HG02588 (cell line): Measurements from ENCODE around the gene CBR1.
A peak's percentile ranks its signal among the peaks of the same experiment; 100 is the strongest.
"Not testable (repeated sequence)": the region's sequence is repeated elsewhere in the genome, so short reads cannot be mapped to it uniquely, and the experiment has no call there.

Experiments
- ATAC-seq: cut with Tn5 transposase; IDR thresholded peaks from one replicate; pipeline ENCODE4 v1.9.1; 2021; ENCODE audit warnings: mild to moderate bottlenecking, moderate library complexity; ENCODE audit not compliant: unreplicated experiment

The CBR1 gene

DNA sequence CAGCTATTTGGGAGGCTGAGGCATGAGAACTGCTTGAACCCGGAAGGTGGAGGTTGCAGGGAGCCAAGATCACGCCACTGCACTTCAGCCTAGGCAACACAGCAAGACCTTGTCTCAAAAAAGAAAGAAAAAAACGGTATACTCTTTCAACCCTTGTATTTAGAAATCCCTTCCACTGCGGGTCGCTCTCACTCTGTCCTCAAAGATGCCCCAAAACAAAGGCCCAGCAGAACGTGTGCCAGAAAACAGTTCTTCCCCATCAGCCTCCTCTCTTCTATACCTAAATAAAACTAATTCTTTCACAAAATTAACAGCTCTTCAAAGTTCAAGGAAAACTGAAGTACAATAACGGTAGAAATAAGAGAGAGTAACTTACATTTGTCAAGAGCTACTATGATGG is 22.7 kb upstream of the CBR1 start:
- ATAC-seq = no peak

DNA sequence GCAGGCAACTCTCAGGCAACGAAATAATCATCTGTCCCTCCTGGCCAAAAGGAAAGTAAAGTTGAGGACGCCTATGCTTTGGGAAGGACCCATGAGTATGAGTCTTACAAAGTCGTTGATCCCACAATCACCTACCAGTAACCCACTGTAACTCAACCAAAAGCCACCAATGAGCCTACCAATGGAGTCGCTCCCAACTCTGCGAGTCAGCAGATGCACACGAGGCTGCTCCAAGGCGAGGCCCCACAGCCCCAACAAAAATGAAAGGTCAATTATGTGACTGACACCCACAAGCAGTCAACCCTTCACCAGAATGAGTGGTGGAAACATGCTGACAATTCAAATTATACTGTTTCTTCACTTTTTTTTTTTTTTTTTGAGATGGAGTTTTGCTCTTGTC is 21.5 kb upstream of the CBR1 start:
- no peak for ATAC-seq

DNA sequence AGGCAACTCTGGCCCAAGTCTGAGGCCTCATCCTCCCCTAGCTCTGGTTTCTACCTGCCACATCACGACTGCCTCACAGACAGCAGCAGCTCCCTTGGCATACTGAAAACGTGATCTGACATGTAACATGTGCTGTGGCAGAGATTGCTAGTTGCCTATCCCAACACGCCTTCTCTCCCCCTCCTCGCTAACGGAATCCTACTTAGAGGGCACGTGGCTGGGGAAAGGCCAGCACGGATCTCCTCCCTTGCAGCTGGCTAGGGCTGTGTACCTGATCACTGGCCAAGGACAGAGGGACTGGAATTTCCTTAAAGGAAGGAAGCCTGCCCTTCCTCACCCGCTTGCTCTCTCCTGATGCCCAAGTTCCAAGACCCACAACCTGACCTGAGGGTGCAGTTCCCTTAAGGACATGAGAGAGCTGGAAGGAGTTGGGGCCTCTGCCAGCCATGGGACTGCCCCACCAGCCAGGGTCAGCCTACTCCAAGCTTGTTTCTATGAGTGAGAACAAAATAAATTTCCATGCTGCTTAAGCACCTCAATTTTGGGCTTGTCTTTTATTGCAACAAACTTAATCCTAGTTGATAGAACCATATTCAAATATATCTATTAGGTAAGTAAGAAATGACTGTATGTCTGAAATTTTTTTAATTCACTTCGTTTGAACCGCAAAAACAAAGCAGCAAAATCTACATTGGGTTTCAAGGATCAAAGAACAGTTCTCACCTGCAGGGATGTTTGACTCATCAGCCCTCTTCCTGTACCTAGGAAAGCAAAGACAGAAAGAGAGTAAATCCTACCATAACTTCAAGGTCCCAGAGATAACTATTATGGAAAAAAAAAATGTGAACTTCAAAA is 16.7 kb upstream of the CBR1 start:
- ATAC-seq = no peak

DNA sequence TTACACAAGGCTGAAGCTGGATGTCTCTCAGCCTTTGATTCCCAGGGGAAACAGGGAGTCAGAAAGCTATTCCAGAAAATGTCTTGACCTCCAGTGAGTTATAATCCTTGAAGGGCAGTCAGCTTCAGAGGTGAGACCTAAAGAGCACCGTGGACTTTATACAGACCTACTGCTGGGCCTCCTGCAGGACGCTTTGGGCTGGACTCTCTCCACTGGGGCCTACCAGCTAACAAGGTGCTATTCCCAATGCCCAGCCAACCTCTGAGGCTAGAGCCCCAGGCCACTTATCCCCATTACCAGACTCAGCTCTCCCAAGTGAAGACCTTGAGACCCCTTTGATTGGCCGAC is 16.1 kb upstream of the CBR1 start:
- ATAC-seq = no peak

DNA sequence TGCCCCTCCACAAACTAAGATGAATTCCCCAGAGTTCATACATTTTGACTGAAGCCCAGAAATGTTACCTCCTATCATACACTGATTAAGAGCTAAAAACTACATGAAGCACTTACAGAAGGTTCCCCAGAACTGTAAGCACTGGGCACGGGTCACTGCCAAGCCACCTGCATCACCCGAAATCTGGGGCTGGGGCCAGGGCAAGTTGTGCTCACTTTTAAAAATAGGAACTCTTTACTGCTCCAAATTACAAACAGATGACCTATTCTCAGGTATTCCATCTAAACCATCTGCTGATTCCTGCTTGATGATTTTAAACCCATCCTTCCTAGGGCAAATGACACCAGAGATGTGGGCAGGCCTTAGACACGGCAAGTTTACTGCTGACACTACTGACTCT is 14.3 kb upstream of the CBR1 start:
- no peak for ATAC-seq

DNA sequence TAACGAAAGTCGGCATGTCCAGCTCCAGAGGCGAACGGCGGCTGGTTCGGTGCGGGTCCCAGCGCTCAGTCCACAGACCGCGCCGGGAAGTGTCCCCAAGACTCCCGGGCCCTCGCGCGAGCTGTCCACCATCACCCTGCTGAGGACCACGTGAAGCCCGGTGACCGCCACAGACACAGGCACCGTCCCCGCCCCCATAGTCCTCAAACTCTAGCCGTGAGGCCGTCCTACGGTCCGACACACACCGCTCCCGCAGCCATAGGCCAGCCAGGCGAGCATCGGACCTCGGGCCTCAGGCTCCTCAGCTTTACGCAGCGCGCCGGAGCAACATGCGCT is 10.0 kb upstream of the CBR1 start:
- ATAC-seq = peak; percentile 48

DNA sequence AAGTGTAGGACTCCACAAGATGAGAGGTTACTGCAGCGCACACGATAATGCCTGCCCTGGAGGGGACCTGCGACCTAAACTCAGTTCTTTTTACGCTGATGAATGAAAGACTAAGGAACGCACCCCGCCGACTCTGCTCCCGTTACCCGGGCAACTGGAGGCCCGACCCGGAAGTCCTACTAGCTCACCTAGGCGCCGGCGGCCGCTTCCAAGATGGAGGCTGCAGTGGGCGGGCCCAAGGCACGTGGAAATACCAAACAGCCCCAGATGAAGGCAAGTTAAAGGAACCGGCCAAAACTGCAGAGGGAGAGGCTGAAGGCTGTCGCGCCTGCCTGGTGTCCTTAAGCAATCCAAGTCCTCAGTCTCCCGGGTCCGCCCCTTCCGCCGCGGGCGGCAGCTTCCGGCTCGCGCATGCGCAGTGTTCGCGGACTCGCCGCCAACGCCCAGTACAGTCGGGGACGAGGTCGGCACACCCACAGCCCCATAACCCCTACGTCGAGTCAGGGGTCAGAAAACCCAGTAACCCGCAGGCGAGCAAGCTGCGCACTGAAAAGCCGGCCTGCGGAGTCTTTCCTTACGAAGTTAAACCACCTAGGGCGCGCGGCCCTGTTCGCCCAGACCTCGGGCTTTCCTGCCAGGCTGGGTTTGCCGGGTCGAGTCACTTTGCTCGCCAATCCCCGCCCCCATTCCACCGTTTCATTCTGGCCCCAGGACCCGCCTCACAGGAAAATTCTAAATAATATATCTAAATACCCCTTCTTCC is 9.5 kb upstream of the CBR1 start, which contains the start of gene SETD4:
Gene SETD4, minus strand, starts transcription at position 368 of the 763 bp plus-strand sequence. CDS start 1,638 bp downstream, outside the sequence.
- peak; percentile 87 for ATAC-seq

DNA sequence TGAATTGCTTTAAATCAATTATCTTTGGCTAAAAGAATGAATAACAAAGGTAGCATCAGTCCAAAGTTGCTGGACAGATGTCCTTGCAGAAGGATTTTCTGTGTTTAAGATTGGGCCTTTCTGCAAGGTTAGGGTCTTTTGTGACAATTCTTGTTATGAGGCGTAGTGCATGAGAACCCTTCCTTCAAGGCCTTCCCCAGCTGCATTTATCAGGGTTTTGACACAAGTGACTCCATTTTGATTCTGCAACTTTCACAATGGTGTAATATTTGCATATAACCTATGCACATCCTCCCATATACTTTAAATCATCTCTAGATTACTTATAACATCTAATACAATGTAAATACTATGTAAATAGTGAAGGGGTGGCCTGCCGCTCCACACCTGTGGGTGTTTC is 8.4 kb upstream of the CBR1 start:
- no peak for ATAC-seq

DNA sequence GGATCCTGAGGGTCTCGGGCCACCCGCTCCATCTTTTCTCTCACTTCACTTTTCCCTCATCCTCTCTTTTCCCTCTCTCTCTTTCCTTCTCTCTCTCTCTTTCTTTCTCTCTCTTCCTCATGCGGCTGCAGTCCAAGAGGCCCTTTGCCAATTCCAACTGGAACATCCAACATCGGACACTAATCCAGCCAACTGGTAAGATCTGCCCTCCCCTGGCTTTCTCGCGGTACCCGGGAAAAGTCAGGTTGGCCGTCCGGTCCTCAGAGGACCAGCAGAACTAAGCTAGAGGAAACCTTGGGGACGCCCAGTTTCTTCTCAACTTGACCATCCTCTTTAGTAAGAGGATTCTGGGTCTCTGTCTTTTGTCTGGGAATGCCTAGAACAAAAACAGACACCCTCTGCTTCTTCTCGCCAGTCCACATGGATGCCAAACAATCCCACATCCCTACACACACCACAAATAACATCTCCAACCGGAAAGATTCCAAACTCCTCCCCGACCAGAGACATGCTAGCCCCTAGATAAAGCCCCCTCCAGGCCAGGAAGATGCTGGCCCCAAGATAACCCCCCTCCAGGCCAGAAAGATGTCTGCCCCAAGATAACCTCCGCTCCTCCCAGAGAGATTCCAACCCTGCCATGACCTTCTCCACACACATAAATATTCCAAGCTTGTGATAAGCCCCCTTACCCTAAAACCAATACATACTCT is 6.3 kb upstream of the CBR1 start:
- ATAC-seq = no peak

DNA sequence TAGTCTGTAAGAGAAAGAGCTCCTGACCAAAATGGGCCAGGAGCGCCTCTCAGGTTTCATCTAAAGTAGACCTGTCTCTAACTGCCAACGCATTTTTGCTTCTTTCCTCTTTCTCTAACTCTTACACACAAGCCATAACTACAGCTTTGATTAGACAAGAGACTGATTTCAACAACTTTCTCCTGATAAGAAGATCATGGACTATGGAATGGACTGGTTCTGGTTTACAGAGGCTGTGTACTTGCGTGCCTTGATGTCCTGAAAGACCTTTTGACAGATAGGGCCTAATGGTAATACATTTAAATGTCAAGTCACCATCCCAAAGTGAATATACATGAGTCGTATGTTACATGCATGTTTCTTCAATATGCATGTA is 5.8 kb upstream of the CBR1 start:
- no peak for ATAC-seq

DNA sequence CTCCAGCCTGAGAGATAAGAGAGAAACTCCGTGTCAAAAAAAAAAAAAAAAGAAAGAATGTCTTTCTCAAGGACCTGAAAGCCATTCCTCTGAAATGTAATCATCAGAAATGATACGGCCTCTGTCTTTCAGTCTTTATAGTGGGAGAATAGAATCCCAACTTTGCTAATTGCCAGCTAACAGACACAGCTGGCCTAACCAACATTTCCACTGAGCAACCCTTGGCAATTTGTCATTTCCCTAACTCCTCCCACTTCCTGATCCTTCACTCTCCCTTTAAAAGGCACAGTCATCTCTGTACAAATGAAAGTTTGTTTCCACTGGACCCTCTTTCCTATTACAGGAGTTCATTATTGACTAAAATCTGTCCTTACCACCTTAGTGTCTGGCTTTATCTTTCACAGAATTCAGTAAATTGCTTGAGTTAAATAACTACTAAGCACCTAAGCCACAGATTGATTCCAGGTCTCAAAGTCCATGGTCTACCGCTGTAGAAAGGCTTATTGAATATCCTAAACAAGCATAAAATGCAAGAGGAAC is 4.3 kb upstream of the CBR1 start:
- no peak for ATAC-seq

DNA sequence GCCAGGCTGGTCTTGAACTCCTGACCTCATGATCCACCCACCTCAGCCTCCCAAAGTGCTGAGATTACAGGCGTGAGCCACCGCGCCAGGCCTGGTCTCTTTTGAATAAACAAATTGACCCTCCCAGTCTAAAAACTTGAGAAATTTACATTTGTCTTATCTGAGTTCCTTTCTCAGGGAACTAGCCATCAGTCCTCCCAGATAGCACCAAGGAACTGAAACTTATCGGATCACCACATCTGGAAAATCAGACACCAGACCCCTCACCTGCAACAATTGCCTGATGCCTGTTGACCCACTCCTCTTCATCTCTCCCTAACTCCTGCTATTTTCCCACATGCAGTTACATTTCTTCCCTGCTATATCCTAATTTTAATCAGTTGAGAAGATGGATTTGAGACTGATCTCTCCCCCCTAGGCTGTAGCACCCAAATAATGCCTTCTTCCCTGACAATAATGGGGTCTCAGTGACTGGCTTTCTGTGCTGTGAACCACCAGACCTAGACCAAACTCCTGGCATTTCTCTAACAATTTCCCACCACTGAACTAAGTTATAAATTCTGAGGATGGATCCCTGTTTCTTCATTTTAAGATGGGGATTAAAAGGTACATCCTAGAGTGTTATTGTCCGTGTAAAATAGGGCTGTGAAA is 951 bp upstream of the CBR1 start:
- ATAC-seq = no peak

DNA sequence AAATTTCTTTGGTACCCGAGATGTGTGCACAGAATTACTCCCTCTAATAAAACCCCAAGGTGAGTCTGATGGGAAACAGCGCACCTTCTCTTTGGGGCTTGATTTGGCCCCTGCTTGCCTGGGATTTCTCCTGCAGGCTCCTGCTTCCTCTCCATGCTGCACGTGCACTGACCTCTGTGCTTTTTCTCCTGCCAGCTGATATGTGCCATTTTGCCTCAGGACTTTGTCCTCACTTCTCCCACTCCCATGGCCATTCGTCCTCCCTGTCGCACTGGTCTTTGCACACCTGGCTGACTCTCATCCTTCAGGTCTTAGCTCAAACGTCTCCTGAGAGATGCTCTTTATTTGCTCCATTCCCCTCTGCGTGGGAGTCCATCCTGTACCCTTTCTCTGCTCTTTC is 1.2 kb downstream of the CBR1 start:
- ATAC-seq = no peak

DNA sequence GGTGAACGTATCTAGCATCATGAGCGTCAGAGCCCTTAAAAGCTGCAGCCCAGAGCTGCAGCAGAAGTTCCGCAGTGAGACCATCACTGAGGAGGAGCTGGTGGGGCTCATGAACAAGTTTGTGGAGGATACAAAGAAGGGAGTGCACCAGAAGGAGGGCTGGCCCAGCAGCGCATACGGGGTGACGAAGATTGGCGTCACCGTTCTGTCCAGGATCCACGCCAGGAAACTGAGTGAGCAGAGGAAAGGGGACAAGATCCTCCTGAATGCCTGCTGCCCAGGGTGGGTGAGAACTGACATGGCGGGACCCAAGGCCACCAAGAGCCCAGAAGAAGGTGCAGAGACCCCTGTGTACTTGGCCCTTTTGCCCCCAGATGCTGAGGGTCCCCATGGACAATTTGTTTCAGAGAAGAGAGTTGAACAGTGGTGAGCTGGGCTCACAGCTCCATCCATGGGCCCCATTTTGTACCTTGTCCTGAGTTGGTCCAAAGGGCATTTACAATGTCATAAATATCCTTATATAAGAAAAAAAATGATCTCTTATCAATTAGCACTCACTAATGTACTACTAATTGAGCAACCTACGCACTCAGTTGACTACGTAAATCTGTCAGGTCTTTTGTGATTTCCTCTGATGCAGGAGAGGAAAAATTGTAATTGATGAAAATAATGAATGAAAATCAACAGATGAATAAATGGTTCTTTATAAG is 2.8 kb downstream of the CBR1 start:
- ATAC-seq = no peak

DNA sequence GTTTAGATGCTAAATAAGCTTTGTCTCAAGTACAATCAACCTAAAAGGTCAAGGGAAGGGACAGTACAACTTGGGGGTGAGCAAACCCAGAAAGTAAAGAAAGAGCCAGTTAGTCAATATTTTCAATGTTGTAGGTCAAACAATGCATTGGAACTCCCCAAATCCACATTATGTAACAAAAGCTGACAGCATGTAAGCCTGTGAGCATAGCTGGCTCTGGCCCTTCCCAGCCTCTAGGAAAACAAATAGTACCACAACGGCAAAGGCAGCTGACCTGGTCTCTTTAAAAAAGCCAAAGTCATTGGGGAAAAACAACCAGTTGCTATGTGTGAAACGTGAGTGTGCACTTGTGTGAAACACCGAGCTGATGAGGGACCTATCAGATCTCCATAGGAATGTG is 3.4 kb downstream of the CBR1 start:
- ATAC-seq = no peak

DNA sequence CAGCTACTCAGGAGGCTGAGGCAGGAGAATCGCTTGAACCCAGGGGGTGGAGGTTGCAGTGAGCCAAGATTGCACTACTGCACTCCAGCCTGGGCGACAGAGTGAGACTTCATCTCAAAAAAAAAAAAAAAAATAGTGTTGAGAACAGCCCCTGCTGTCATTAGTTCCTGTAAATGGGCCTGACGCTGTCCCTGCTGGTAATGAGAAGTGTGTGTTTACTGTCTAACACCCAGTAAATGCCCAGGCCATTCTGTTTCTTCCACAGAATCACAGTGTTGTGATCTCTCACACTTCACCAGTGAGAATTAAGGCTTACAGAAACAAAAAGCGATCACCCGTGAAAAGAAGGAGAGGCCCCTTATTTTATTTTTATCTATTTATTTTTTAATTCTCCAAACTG is 4.1 kb downstream of the CBR1 start:
- not testable (repeated sequence) for ATAC-seq

DNA sequence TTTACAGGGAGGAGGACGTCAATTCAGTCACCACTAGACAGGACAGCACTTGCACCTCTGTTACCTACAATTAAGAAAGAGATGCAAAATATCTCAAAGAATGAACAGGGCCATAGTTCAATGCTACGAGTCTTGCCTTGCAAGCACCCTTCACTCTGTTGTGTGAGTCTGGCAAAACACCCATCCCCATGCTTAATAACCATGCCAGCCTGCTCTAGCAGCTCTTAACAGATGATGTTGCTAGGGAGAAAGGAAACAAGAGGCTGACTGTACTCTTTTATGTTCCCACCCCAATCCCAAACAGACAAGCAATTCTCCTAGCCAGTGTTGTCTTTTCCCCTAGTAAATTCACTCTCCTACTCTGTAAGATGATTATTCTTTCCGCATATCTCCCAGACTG is 5.3 kb downstream of the CBR1 start:
- no peak for ATAC-seq

DNA sequence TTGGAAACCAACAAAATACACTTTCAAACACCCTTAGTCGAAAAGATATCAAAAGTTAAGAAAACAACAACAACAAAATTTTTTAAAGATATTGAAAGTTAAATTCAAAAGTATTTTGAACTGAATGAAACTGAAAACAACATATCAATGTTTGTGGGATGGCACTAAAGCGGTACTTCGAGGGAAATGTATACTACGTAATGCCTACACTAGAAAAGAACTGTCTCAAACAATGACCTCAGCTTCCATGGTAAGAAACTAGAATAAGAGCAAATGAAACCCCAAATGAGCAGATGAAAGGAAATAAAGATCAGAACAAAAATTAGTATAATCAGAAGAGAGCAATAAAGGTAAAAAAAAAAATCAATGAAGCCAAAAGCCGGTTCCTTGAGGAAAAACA is 6.1 kb downstream of the CBR1 start:
- ATAC-seq = no peak

DNA sequence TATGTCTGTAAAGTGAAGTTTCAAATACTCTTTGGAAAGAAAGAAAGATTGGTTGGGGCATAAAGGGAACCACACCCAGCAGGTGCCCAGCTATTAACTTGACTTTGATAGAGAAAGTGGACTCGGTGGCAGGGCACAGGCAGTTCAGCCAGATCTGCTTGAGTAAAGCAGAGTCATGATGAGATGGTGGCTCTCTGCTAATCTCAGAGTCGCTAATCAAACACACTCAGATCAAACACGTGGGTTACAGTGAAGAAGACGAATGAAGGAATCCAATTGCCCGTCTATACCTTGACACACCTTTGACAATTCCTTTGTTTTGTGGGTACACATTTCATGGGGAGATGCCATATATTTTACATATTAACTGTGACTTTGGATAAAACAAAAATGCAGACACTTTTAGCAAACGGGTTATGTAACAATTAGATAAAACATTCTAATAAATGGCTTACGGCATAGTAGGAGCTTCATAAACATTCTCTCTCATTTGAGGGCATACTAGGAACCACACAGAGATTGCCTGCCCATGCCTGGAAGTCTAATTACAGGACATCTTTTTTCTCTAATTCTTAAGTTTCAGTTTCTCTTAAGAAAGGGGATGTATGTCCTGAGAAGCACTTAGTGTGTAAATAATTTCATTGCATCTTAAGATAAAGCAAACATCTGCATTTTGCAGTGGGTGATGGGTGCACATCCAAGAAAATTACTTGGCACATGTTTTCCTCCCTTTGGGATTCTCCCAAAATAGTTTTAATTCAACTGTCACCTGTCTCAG is 7.2 kb downstream of the CBR1 start:
- no peak for ATAC-seq

DNA sequence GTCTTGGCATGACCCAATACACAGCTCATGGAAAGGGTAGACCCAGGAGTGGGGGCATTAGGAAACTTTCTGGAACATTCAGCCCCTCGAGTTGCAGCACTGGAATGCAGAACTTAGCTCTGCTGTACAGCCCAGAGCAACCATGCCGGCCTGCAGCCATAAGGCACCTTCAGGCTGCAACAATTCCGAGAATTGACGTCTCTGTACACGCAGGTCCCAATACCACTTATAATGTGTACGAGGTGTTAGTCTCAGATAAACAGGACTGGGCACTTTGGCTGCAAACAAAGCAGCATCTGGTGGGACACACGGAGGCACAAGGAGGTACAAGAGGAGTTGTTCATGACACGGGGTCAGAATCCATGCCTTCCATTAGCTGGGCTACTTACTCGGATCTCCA is 7.9 kb downstream of the CBR1 start:
- no peak for ATAC-seq
